H1 (cell line): ENCODE data around the gene BLOC1S1. TPM values are rescaled to one million over a fixed set of nuclear protein-coding genes. Genes with fewer than 3 reads are reported as not detected.
A peak's percentile ranks its signal among the peaks of the same experiment; 100 is the strongest.

ENCODE experiments used
- CTCF ChIA-PET: fragments of 300-600 bp; sonication (Branson Sonifier 250); formaldehyde crosslinking; loops from one replicate; lab custom pipeline; 2021; ENCODE audit not compliant: partially characterized antibody; lab: Charles Lee
- POLR2A ChIA-PET: fragments of 300-600 bp; sonication (Branson Sonifier 250); formaldehyde crosslinking; loops from one replicate; lab custom pipeline; 2021; ENCODE audit warnings: inconsistent platforms; ENCODE audit not compliant: partially characterized antibody; lab: Charles Lee
- DNase-seq, 2 experiments: peaks; one replicate each; pipeline versions ENCODE4 v3.0.0 to v3.0.0-alpha.2; 2010 to 2022; ENCODE audit warnings: low spot score in 2 of 2, low read depth in 1 of 2, mixed read lengths in 1 of 2
- FAIRE-seq: peaks from 2 replicates; lab custom pipeline; 2011; peaks lifted over from hg19 to GRCh38; lab: Jason Lieb, UNC
- H2AFZ ChIP-seq: 2 replicates; pipeline ENCODE4 v1.8.1; 2012; ENCODE audit warnings: low read length, inconsistent platforms
- H2AK5ac ChIP-seq: 2 replicates; pipeline ENCODE4 v1.6.1; 2013; ENCODE audit warnings: low read depth, low read length
- H2BK120ac ChIP-seq: replicated peaks from 2 replicates; pipeline ENCODE3; 2013; ENCODE audit warnings: low read depth, low read length, inconsistent platforms
- H2BK12ac ChIP-seq: 2 replicates; pipeline ENCODE4 v1.6.1; 2013; ENCODE audit warnings: low read depth, low read length
- H2BK15ac ChIP-seq: 2 replicates; pipeline ENCODE4 v1.6.1; 2013; ENCODE audit warnings: low read length
- H2BK20ac ChIP-seq: 2 replicates; pipeline ENCODE4 v1.6.1; 2013; ENCODE audit warnings: low read length
- H2BK5ac ChIP-seq: 2 replicates; pipeline ENCODE4 v1.6.1; 2013; ENCODE audit warnings: low read depth, low read length
- H3K14ac ChIP-seq: 2 replicates; pipeline ENCODE4 v1.6.1; 2013; ENCODE audit warnings: inconsistent platforms; ENCODE audit not compliant: insufficient read length
- H3K18ac ChIP-seq: 2 replicates; pipeline ENCODE4 v1.6.1; 2013; ENCODE audit warnings: low read length; ENCODE audit errors: extremely low read depth
- H3K23ac ChIP-seq: 2 replicates; pipeline ENCODE4 v1.6.1; 2013; ENCODE audit warnings: inconsistent platforms; ENCODE audit not compliant: insufficient read length
- H3K23me2 ChIP-seq: 2 replicates; pipeline ENCODE4 v1.6.1; 2013; ENCODE audit warnings: low read depth, low read length
- H3K27ac ChIP-seq: 2 replicates; pipeline ENCODE4 v1.6.1; 2011; ENCODE audit warnings: low read depth, low read length, inconsistent platforms
- H3K27me3 ChIP-seq, 4 experiments: replicated peaks in 1 of 4; 1 replicate in 1 of 4; 2 replicates in 3 of 4; pipeline versions ENCODE4 v1.6.1 to v1.8.1; 2011 to 2013; ENCODE audit warnings: low read length in 3 of 4, mild to moderate bottlenecking in 3 of 4, inconsistent platforms in 2 of 4, mixed read lengths in 2 of 4, moderate library complexity in 1 of 4; ENCODE audit not compliant: control insufficient read depth in 3 of 4, insufficient read depth in 3 of 4; ENCODE audit errors: extremely low read depth in 1 of 4
- H3K36me3 ChIP-seq, 4 experiments: 2 replicates each; pipeline versions ENCODE4 v1.6.1 to v1.8.1; 2011 to 2013; ENCODE audit warnings: mild to moderate bottlenecking in 4 of 4, low read length in 3 of 4, moderate library complexity in 2 of 4, control low read depth in 1 of 4, inconsistent platforms in 1 of 4; ENCODE audit not compliant: insufficient read depth in 4 of 4, control insufficient read depth in 2 of 4
- H3K4ac ChIP-seq: replicated peaks from 2 replicates; pipeline ENCODE3; 2013; ENCODE audit warnings: low read length, low read depth, mixed read lengths, inconsistent platforms; ENCODE audit not compliant: insufficient read length
- H3K4me1 ChIP-seq, 4 experiments: replicated peaks in 1 of 4; 1 replicate in 1 of 4; 2 replicates in 3 of 4; pipeline versions ENCODE4 v1.6.1 to v1.8.1; 2011 to 2013; ENCODE audit warnings: low read length in 3 of 4, inconsistent platforms in 2 of 4, mixed read lengths in 1 of 4; ENCODE audit not compliant: insufficient read depth in 4 of 4, control insufficient read depth in 3 of 4
- H3K4me2 ChIP-seq, 2 experiments: 2 replicates each; pipeline versions ENCODE4 v1.6.1 to v1.8.1; 2011 to 2013; ENCODE audit warnings: low read depth in 2 of 2, low read length in 2 of 2, control low read depth in 1 of 2, inconsistent platforms in 1 of 2, mild to moderate bottlenecking in 1 of 2; ENCODE audit not compliant: insufficient read depth in 1 of 2
- H3K4me3 ChIP-seq, 4 experiments: fragments of 200-600, 300-600 bp in 1 of 4; sonication (generic), shearing (Covaris generic), sonication (Bioruptor Twin) in 1 of 4; 2 replicates each; pipeline versions ENCODE4 v1.5.1 to v1.8.1; 2011 to 2016; ENCODE audit warnings: low read length in 4 of 4, low read depth in 3 of 4, control low read depth in 2 of 4, inconsistent platforms in 2 of 4, mild to moderate bottlenecking in 2 of 4, mixed read lengths in 1 of 4, moderate library complexity in 1 of 4; ENCODE audit not compliant: insufficient read depth in 2 of 4; ENCODE audit errors: extremely low read depth in 1 of 4
- H3K56ac ChIP-seq: replicated peaks from 2 replicates; pipeline ENCODE3; 2013; ENCODE audit warnings: low read depth, mild to moderate bottlenecking, mixed read lengths, low read length, inconsistent platforms; ENCODE audit not compliant: insufficient read length
- H3K79me1 ChIP-seq: 2 replicates; pipeline ENCODE4 v1.6.1; 2013; ENCODE audit warnings: low read depth, low read length, control low read depth
- H3K79me2 ChIP-seq, 2 experiments: 2 replicates each; pipeline versions ENCODE4 v1.6.1 to v1.8.1; 2012 to 2013; ENCODE audit warnings: low read length in 2 of 2, mild to moderate bottlenecking in 2 of 2, inconsistent platforms in 1 of 2; ENCODE audit not compliant: insufficient read depth in 2 of 2, control insufficient read depth in 1 of 2
- H3K9ac ChIP-seq, 4 experiments: replicated peaks in 1 of 4; 1 replicate in 1 of 4; 2 replicates in 3 of 4; pipeline versions ENCODE4 v1.6.1 to v1.8.1; 2011 to 2013; ENCODE audit warnings: low read depth in 3 of 4, low read length in 3 of 4, control low read depth in 2 of 4, mild to moderate bottlenecking in 2 of 4, moderate library complexity in 2 of 4, inconsistent platforms in 1 of 4; ENCODE audit errors: extremely low read depth in 1 of 4
- H3K9me3 ChIP-seq, 2 experiments: 2 replicates each; pipeline versions ENCODE4 v1.6.1 to v1.8.1; 2012 to 2013; ENCODE audit warnings: mild to moderate bottlenecking in 2 of 2, moderate library complexity in 2 of 2, control low read depth in 1 of 2, inconsistent platforms in 1 of 2, low read depth in 1 of 2, low read length in 1 of 2, mixed read lengths in 1 of 2; ENCODE audit not compliant: insufficient read depth in 2 of 2
- H4K20me1 ChIP-seq, 2 experiments: replicated peaks in 1 of 2; 2 replicates each; pipeline versions ENCODE3 to v1.8.1; 2011 to 2013; ENCODE audit warnings: inconsistent platforms in 2 of 2, low read length in 2 of 2, mild to moderate bottlenecking in 1 of 2; ENCODE audit not compliant: insufficient read depth in 2 of 2, control insufficient read depth in 1 of 2
- H4K5ac ChIP-seq: 2 replicates; pipeline ENCODE4 v1.6.1; 2013; ENCODE audit warnings: low read length, low read depth, mixed read lengths, inconsistent platforms; ENCODE audit not compliant: insufficient read length
- H4K8ac ChIP-seq: 2 replicates; pipeline ENCODE4 v1.8.0; 2013; ENCODE audit warnings: mild to moderate bottlenecking, moderate library complexity, low read length, inconsistent platforms; ENCODE audit not compliant: insufficient read depth; ENCODE audit errors: extremely low read depth
- H4K91ac ChIP-seq: replicated peaks from 2 replicates; pipeline ENCODE3; 2013; ENCODE audit warnings: low read length, mixed read lengths, inconsistent platforms; ENCODE audit not compliant: insufficient read length
- CBX5 ChIP-seq: fragments of 300-800, 300-1000 bp; sonication (generic); IDR thresholded peaks from 2 replicates; pipeline ENCODE4 v1.7.1; 2016; ENCODE audit warnings: antibody characterized with exemption, low read length, low read depth
- EGR1 ChIP-seq: IDR thresholded peaks from 2 replicates; pipeline ENCODE4 v1.6.1; 2011; ENCODE audit warnings: low read depth, low read length, borderline replicate concordance
- EZH2 ChIP-seq: fragments of 200-600 bp; sonication (generic); IDR thresholded peaks from 2 replicates; pipeline ENCODE4 v1.7.1; 2012; ENCODE audit warnings: low read depth, mild to moderate bottlenecking, moderate library complexity, low read length, inconsistent platforms; ENCODE audit not compliant: severe bottlenecking
- HDAC6 ChIP-seq: IDR thresholded peaks from one replicate; pipeline ENCODE4 v1.7.1; 2012; ENCODE audit warnings: low read depth, mild to moderate bottlenecking, inconsistent platforms, low read length, moderate library complexity
- NANOG ChIP-seq: IDR thresholded peaks from 2 replicates; pipeline ENCODE4 v1.6.1; 2011; ENCODE audit warnings: low read length, low read depth, mild to moderate bottlenecking, inconsistent platforms; ENCODE audit not compliant: insufficient read depth, poor library complexity, severe bottlenecking
- NRF1 ChIP-seq: IDR thresholded peaks from 2 replicates; pipeline ENCODE4 v1.6.1; 2011; ENCODE audit warnings: mild to moderate bottlenecking, low read depth, low read length, improper control_type of control experiment
- RAD21 ChIP-seq, 2 experiments: IDR thresholded peaks in 1 of 2; conservative IDR thresholded peaks in 1 of 2; 2 replicates each; pipeline ENCODE4 v1.6.1; 2011; ENCODE audit warnings: low read depth in 2 of 2, low read length in 2 of 2, improper control_type of control experiment in 1 of 2, inconsistent platforms in 1 of 2, mild to moderate bottlenecking in 1 of 2, moderate library complexity in 1 of 2
- SIN3A ChIP-seq, 2 experiments: IDR thresholded peaks in 1 of 2; conservative IDR thresholded peaks in 1 of 2; 2 replicates each; pipeline ENCODE4 v1.6.1; 2011 to 2012; ENCODE audit warnings: low read length in 2 of 2, improper control_type of control experiment in 1 of 2, low read depth in 1 of 2, mild to moderate bottlenecking in 1 of 2
- SP2 ChIP-seq: IDR thresholded peaks from 2 replicates; pipeline ENCODE4 v1.6.1; 2012; ENCODE audit warnings: mild to moderate bottlenecking, low read length, inconsistent platforms
- TAF1 ChIP-seq: IDR thresholded peaks from 2 replicates; pipeline ENCODE4 v1.6.1; 2011; ENCODE audit warnings: mild to moderate bottlenecking, low read depth, low read length
- TEAD4 ChIP-seq: IDR thresholded peaks from 2 replicates; pipeline ENCODE4 v1.6.1; 2012; ENCODE audit warnings: low read depth, low read length, inconsistent platforms, mixed read lengths
- WGBS, 2 experiments: shearing (Covaris generic) in 1 of 2; methylation state at CpG; one replicate each; pipeline versions ENCODE4 v1.1.6 to v1.1.7; 2013 to 2015; ENCODE audit warnings: low lambda C conversion rate in 2 of 2, mixed read lengths in 2 of 2, inconsistent platforms in 1 of 2, low coverage in 1 of 2, missing lambda C conversion rate in 1 of 2; ENCODE audit not compliant: insufficient replicate concordance in 2 of 2, insufficient coverage in 1 of 2, insufficient read length in 1 of 2; ENCODE audit errors: extremely low coverage in 1 of 2, missing lambda C conversion rate in 1 of 2; 5-methylcytosine and 5-hydroxymethylcytosine counted together
- polyA plus RNA-seq, 7 experiments: library from polyadenylated mRNA; depleted of rRNA in 3 of 7; stranded (reverse) in 5 of 7; unstranded in 2 of 7; fragments of >200 nt in 5 of 7; fragments of 200-250 nt in 2 of 7; gene quantifications; 1 replicate in 5 of 7; 2 replicates in 1 of 7; 4 replicates in 1 of 7; pipeline versions ENCODE4 v1.2.1 to v1.2.3, GENCODE V29; 2011 to 2013; ENCODE audit warnings: missing spikeins in 2 of 7, mixed read lengths in 2 of 7
- total RNA-seq: library from RNA; stranded (reverse); fragmentation: NEBNext Ultra II Directional; extraction: Animal tissue kit (Norgen Biotek cat#: 25700); gene quantifications from 2 replicates; pipeline ENCODE4 v1.2.1, GENCODE V29; 2021

The BLOC1S1 gene
- total and polyA plus RNA-seq, 2 of the 8 experiments (the other 6 are each of a cell fraction or from before 2014, with no cell fraction given) = 91.1 to 185 TPM

- H3K9ac ChIP-seq = peak overlapping the region in 2 of 4 experiments; percentile 20 to 35; a peak in 1 of 7 replicates
- peak overlapping the region; percentile 65; the same call in 1 of the 2 replicates for H3K27ac ChIP-seq
- no peak overlapping the region for H3K4ac ChIP-seq
- H4K91ac ChIP-seq = no peak overlapping the region
- peaks cover 0 to 9% of the 10 kb centered on the region in 2 experiments; a peak in 1 of 4 replicates for H3K79me2 ChIP-seq
- DNase-seq (no peak), FAIRE-seq (no peak)
- no peak overlapping the region for H3K18ac ChIP-seq
- H2BK5ac ChIP-seq = peak overlapping the region; percentile 27; the same call in 1 of the 2 replicates
- H4K5ac ChIP-seq = no peak overlapping the region
- ChIA-PET POLR2A (interaction anchor here (0.5 to 8.3 kb wide), 9 partner anchors 8 to 388 kb away, joined by 3 to 103 read pairs (median 5); partner anchors contain the start of genes CD63 and ITGA7), CTCF (interaction anchor here (0.7 to 11.1 kb wide), 10 partner anchors 9 to 361 kb away, joined by 3 to 229 read pairs (median 10); partner anchors contain the start of genes CD63 and ITGA7)
- peaks cover 0 to 4% (median 0%) of the 10 kb centered on the region in 4 experiments; a peak in 3 of 8 replicates for H3K36me3 ChIP-seq
- H3K27me3 ChIP-seq = no peaks in the 10 kb centered on the region
- H3K56ac ChIP-seq = no peak overlapping the region
- H2BK12ac ChIP-seq = no peak overlapping the region
- no peak overlapping the region for H2AFZ ChIP-seq
- no peaks in the 10 kb centered on the region for H3K9me3 ChIP-seq
- H2BK15ac ChIP-seq = no peak overlapping the region; the same call in 1 of the 2 replicates
- H3K14ac ChIP-seq = no peak overlapping the region
- 51% methylated on average over 4 of the region's 4 CpGs; no CpG with 5 or more reads in 1 of the 2 experiments for WGBS, 2 experiments
- H3K79me1 ChIP-seq = peaks cover 5% of the 10 kb centered on the region
- H4K8ac ChIP-seq = no peak overlapping the region
- peak overlapping the region in 3 of 4 experiments; percentile 21 to 90 (median 27); a peak in 4 of 8 replicates for H3K4me3 ChIP-seq
- H3K23ac ChIP-seq = no peak overlapping the region
- peaks cover 10 to 27% (median 19%) of the 10 kb centered on the region in 4 experiments for H3K4me1 ChIP-seq
- H2AK5ac ChIP-seq = no peak overlapping the region
- H3K23me2 ChIP-seq = peaks cover 12% of the 10 kb centered on the region
- H3K4me2 ChIP-seq = peak overlapping the region; percentile 87 to 89
- H2BK120ac ChIP-seq = no peak overlapping the region
- peaks cover 0 to 4% of the 10 kb centered on the region in 2 experiments for H4K20me1 ChIP-seq
- no peak overlapping the region for H2BK20ac ChIP-seq
- no peak for TF ChIP-seq CBX5
- TF ChIP-seq NRF1 = no peak
- 0 out of 4 replicates have a peak, but pooled peaks of 1 of the 2 experiments have one; percentile 29 for TF ChIP-seq SIN3A (conservative IDR thresholded peaks at IDR 0.05 in 1 of 2, IDR thresholded peaks at IDR 0.05 in 1 of 2; ENCODE audit: low read depth in 1 of 2, low read length in 2 of 2)
- TF ChIP-seq SP2 = no peak
- no peak for TF ChIP-seq EZH2
- no peak for TF ChIP-seq NANOG
- TF ChIP-seq EGR1 = peak; percentile 75; the same call in 1 of the 2 replicates
- no peak for TF ChIP-seq HDAC6
- 0 out of 2 replicates have a peak, but pooled peaks have one; percentile 25 for TF ChIP-seq TAF1
- no peak for TF ChIP-seq RAD21 (IDR thresholded peaks at IDR 0.05 in 1 of 2, conservative IDR thresholded peaks at IDR 0.05 in 1 of 2; ENCODE audit: low read depth in 2 of 2, low read length in 2 of 2)
- TF ChIP-seq TEAD4 = peak; percentile 89
These were observed 2.2 kb downstream of the BLOC1S1 start for GRCh38 chr12:55718015-55718414.
